Measurements from ENCODE around the gene JCAD.

DNA sequence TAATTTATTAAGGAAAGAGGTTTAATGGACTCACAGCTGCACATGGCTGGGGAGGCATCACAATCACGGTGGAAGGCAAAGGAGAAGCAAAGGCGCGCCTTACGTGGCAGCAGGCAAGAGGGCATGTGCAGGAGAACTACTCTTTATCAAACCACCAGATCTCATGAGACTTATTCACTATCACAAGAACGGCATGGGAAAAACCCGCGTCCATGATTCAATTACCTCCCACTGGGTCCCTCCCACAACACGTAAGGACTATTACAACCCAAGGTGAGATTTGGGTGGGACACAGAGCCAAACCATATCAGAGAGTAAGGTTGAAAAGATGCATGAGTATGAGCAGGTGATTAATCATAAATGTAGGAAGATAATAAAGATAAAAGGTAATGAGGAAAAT, 3.2 kb upstream of the JCAD start:
- TF ChIP-seq, protein P1, sequence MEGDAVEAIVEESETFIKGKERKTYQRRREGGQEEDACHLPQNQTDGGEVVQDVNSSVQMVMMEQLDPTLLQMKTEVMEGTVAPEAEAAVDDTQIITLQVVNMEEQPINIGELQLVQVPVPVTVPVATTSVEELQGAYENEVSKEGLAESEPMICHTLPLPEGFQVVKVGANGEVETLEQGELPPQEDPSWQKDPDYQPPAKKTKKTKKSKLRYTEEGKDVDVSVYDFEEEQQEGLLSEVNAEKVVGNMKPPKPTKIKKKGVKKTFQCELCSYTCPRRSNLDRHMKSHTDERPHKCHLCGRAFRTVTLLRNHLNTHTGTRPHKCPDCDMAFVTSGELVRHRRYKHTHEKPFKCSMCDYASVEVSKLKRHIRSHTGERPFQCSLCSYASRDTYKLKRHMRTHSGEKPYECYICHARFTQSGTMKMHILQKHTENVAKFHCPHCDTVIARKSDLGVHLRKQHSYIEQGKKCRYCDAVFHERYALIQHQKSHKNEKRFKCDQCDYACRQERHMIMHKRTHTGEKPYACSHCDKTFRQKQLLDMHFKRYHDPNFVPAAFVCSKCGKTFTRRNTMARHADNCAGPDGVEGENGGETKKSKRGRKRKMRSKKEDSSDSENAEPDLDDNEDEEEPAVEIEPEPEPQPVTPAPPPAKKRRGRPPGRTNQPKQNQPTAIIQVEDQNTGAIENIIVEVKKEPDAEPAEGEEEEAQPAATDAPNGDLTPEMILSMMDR (conservative IDR thresholded peaks at IDR 0.05) = no peak
- TF ChIP-seq EZH2 (IDR thresholded peaks at IDR 0.05; ENCODE audit: low read depth) = no peak

Data from PC-9 (cell line).